NOMO-1 treated with dmso at 0.1 percent for 144 hours (cell line): ENCODE results near the gene FOXP2.
"Not testable (repeated sequence)": the region's sequence is repeated elsewhere in the genome, so short reads cannot be mapped to it uniquely, and the experiment has no call there.

Experiments
- DNase-seq: peaks from one replicate; lab custom pipeline; 2025; ENCODE audit not compliant: unreplicated experiment; lab: John Stamatoyannopoulos, UW

FOXP2 gene

GRCh38 chr7:114497491-114497890, 82.9 kb downstream of the FOXP2 start:
- DNase-seq = not testable (repeated sequence)

- no peak for DNase-seq
Measured at GRCh38 chr7:114502454-114503254, 88.0 kb downstream of the FOXP2 start.

- no peak for DNase-seq
Measured at GRCh38 chr7:114504586-114504985, 90.0 kb downstream of the FOXP2 start.

GRCh38 chr7:114507381-114507780, 92.8 kb downstream of the FOXP2 start:
- DNase-seq = no peak

DNA sequence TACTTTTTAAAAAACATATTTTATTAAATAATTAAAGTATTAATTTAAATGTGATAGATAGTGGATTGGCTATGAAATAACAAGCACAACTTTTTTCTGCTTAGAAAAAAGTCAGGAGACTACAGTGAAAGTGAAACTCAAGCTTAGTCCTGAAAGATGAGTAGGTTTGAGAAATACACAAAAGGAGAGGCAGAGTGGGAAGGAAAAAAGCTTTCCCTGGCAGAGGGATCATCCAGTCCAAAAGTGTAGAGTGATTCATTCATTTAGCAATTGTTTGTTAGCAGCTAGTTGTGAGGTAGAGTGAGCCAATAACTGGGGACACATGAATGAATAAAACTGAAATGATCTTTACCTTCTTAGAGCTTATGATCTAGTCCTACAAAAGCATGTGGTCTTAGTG, 93.5 kb downstream of the FOXP2 start:
- no peak for DNase-seq

- not testable (repeated sequence) for DNase-seq
Measured at GRCh38 chr7:114510824-114511223, 96.2 kb downstream of the FOXP2 start.

- DNase-seq = no peak
Measured at GRCh38 chr7:114519240-114519639, 104.6 kb downstream of the FOXP2 start.

GRCh38 chr7:114522081-114522480, 107.5 kb downstream of the FOXP2 start:
- no peak for DNase-seq

DNA sequence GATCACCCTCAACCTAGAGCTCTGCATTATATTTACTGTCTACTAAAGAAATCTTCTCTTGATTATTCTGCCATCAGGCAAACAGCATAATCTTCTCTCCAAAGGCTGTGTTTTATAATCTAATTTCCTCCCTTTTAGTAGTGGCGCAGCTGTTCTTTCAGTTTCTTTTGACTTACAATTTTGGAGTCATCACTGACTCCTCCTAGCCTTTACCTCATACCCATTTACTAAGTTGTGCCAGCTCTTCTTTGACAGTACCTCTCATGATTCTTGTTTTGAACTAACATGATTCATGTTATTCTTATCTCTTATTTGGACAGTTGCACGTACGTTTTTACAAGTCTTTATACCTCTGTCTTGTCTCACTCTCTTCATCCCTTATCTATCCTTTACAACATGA, 113.0 kb downstream of the FOXP2 start:
- DNase-seq = no peak

DNA sequence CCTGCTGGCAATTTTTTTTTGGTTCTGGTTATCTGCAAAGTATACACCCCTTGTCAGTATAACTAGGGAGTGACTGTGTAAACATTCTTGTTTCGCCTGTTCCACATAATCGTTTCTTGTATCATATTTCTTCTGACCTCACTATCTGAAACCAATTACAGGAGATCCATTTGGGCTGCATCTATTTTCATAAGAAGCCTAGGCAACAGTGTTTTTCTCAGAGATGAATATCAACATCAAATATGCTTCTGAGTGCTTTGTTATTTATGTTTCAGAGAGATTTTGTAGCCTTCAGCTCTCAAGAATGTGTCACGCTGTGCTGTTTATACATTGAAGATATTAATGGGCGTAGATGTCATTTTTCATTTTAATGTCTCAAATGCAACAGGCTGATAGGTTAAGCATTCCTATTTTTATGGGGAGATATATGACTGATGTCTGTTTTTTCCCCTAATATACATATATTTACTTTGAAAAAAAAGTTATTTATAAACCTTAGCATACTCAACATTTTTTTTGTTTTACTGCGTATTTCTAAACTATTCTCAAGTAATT, 115.5 kb downstream of the FOXP2 start:
- no peak for DNase-seq

DNA sequence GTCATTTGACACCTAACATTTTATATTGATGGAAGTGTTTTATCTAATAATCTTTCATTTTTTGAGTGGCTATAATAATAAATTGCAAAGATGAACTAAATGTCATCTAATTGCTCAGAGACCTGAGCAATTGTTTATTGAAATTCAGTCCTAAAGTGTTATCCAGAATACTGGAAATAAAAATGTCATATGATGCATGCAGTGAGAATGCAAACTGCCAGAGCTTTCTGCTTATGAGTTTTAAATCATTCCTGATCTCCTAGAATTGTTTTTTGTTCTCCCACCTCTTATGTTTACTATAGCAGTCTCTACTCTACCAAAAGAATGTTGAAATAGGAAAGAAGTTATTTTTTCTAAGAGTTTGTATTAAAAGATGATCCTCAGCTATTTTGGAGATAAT, 116.7 kb downstream of the FOXP2 start:
- DNase-seq = no peak

- no peak for DNase-seq
Measured at GRCh38 chr7:114533131-114533530, 118.5 kb downstream of the FOXP2 start.

DNA sequence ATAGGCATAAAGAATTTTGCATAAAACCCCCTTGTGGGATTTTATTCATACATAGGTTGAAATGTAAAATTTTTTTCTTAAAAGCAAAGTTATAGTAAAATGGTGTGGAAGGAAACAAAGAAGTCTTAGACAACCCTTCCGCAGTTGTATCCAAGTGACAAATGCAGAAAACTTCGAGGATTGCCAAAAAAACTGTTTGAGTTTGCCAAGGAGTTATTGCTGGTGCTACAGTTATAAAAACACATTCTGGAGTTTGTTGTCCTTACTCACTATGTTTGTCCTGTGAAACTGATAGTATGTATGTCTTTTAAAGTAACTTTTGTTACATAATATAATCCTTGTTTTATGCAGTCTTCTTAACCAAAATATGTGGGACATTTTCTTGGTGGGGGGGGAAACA, 120.3 kb downstream of the FOXP2 start:
- no peak for DNase-seq

- DNase-seq = no peak
Measured at GRCh38 chr7:114539575-114539974, 125.0 kb downstream of the FOXP2 start.

GRCh38 chr7:114540291-114540690, 125.7 kb downstream of the FOXP2 start:
- no peak for DNase-seq

GRCh38 chr7:114547346-114547745, 132.7 kb downstream of the FOXP2 start:
- not testable (repeated sequence) for DNase-seq

- DNase-seq = no peak
Measured at GRCh38 chr7:114548081-114548980, 133.7 kb downstream of the FOXP2 start.

DNA sequence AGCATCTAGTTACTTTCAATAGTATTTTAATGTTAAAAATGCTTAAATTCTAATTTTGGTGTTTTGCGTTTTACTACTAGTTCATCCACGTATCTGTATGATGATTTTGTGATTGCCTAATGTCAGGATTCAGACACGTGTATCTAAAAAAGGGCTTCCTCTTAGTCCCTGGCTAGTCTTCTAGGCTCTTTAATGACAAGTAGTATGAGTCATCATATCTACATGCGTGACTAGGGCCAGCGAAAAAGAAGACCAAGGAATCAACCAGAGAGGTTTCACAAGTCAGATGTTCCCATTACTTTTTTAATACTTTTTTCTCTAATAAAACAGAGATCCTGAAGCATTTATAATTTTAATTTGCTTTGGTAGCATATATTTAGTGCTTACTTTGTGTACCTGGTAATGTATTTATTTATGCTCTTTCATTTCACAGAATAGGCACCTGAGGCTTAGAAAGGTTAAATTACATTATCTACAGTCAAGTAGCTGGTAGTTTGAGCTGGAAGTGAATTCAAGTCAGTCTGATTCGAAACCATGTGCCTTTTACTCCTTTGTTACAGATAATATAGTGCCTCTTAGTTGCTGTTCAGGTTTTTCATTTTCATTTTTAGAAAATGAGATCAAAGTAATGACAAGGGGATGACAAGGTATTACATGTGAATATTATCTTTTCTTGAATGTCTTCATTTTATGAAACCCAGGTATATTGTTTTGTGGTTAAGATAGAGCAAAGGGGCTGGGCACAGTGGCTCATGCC, 140.3 kb downstream of the FOXP2 start:
- peak; percentile 57 for DNase-seq

GRCh38 chr7:114567416-114567815, 152.8 kb downstream of the FOXP2 start:
- no peak for DNase-seq

GRCh38 chr7:114569220-114569619, 154.6 kb downstream of the FOXP2 start:
- DNase-seq = no peak

GRCh38 chr7:114574384-114574783, 159.8 kb downstream of the FOXP2 start:
- no peak for DNase-seq
